ENCODE results near the gene TRAM2.

The TRAM2 gene

GRCh38 chr6:52544602-52545405 is 32.1 kb downstream of the TRAM2 start:
- no peak for DNase-seq

DNA sequence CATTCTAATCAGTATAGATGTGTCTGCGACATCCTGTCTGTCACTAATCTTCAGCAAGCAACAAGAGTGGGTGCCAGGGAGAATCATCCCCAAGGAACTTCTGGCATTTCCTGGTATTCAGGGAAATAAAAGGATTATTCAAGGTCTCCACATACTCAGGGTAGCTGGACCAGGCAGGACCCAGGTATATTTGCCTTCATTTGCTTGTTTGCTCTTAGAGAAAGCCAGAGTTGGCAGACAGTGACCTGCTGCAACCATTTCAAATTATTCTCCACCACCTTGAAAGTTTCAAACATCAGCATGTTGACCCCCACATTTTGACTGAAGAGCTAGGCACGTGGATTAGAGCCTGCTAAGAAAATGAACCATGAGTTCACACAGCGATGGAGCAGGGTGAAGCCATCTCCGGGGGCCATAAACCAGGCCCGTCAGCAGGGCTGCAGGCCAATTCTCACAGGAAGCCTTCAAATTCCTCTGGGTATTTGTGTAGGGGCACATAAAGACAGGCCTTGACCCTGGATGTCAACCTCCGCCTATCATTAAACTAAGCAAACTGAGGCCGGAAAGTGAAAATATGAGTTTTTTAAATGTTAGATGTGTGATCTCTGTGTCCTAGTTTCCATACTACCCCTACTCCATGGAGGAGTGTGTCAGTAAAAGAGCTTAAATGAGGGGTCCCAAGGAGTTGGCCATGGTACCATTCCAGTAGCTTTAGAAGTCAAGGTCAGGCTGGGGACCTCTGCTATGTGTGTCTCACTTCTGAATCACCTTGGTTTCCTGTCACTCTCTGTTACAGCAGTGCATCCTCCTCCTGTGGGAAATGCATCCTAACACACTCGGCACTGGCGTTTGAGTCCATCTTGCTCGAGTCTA is 32.9 kb downstream of the TRAM2 start:
- DNase-seq: no peak

GRCh38 chr6:52543262-52543661 is 33.6 kb downstream of the TRAM2 start:
- DNase-seq: no peak

GRCh38 chr6:52541135-52541534 is 35.7 kb downstream of the TRAM2 start:
- DNase-seq: no peak

- no peak for DNase-seq
These were observed 36.5 kb downstream of the TRAM2 start for GRCh38 chr6:52540286-52540902.

DNA sequence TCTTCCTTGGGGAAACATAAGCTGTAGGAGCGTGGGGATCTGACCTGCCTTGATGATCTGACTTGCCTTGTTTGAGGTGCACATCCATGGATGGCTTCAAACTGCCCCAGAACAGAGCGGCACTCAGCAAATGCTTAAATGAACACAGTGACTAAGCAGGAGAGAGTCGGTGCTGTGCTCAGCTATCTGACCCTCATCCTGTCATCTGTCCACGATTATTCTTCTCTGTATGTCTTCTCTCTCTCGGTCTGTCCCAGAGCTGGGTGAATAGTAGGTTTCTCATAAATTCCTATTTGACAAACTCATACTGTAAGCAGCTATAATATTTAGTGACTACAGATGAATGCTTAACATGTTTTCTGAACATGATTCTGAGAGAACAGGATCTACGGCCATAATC is 37.3 kb downstream of the TRAM2 start:
- no peak for DNase-seq

- DNase-seq: no peak
These were observed 37.9 kb downstream of the TRAM2 start for GRCh38 chr6:52538901-52539354.

GRCh38 chr6:52538252-52538900 is 38.5 kb downstream of the TRAM2 start:
- DNase-seq: no peak

GRCh38 chr6:52537001-52537753 is 39.7 kb downstream of the TRAM2 start:
- no peak for DNase-seq

- DNase-seq: no peak
These were observed 40.4 kb downstream of the TRAM2 start for GRCh38 chr6:52536424-52536916.

- DNase-seq: no peak
These were observed 41.0 kb downstream of the TRAM2 start for GRCh38 chr6:52535711-52536423.

DNA sequence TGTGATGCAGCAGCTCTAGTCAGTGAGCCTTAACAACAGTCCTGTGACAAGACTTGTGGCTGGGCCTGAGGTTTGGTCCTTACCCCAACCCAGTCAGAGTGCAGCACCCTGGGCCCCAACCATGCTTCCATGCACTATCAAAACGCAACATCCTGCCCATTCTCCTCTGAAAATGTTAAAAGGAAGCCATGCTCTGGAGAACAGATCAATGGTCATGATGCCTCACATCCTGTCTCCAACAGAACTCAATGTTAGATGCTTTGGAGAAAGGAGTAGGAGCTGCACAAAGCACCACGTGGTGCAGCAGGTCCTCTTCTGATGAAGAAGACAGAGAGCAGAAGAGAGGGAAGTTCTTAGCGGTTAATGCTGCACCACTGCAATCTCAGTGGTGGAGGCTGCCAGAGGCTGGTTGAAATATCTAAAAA is 41.9 kb downstream of the TRAM2 start:
- DNase-seq: no peak

- no peak for DNase-seq
These were observed 42.5 kb downstream of the TRAM2 start for GRCh38 chr6:52534363-52534762.

DNA sequence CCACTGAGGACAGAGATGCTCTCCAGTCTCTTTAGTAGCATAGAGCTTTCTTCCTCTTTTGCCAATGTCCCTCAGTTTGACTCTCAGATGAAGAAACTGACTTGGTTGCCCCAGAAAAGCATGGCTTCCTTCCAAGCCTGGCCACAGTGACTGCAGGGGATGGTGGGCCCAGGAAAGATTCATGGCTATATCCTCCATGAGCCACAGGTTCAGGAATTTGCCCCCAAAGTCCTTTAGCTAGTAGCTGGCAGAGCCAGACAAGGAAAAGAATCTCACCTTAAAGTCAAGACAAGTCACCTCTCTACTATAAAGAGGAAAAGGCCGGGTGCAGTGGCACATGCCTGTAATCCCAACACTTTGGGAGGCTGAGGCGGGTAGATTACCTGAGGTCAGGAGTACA is 43.4 kb downstream of the TRAM2 start:
- DNase-seq: no peak

DNA sequence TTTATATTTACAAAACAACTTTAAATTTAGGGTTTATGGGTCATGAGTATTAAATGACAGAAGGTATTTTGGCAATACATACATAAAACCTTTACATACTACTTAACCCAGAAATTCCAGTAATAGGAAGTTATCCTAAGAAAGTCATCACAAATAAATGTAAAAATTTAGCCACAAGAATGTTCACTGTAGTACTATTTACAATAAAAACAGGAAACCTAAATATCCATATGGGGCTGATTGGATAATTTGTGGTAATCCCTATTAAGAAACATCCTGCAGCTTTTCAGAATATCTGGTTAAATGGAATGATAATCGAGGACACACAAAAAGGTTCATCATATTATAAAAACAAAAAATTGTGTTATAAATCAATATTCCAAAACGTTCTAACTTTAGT is 44.4 kb downstream of the TRAM2 start:
- no peak for DNase-seq

- no peak for DNase-seq
These were observed 45.0 kb downstream of the TRAM2 start for GRCh38 chr6:52531834-52532233.

- DNase-seq: no peak
These were observed 45.5 kb downstream of the TRAM2 start for GRCh38 chr6:52531396-52531795.

GRCh38 chr6:52530351-52530750 is 46.5 kb downstream of the TRAM2 start:
- no peak for DNase-seq

DNA sequence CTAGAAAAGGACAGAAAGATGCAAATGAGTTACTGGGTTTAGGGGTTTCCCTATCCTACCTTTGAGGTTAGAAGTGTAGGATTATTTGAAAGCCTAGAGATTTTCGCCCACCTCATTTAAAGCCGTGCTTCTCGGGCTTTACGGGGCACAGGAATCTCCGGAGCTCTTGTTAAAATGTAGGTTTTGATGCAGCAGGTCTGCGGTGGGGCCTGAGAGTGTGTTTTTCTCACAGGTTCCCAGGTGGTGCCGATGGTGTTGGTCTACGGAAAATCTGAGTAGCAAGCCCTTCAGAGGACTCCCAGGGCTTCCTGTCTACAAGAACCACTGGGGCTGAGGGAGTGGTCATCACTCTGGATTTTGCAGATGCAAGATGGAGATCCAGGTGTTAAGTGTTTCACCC is 47.5 kb downstream of the TRAM2 start:
- DNase-seq: no peak

- DNase-seq: no peak
These were observed 49.4 kb downstream of the TRAM2 start for GRCh38 chr6:52527436-52527835.

DNA sequence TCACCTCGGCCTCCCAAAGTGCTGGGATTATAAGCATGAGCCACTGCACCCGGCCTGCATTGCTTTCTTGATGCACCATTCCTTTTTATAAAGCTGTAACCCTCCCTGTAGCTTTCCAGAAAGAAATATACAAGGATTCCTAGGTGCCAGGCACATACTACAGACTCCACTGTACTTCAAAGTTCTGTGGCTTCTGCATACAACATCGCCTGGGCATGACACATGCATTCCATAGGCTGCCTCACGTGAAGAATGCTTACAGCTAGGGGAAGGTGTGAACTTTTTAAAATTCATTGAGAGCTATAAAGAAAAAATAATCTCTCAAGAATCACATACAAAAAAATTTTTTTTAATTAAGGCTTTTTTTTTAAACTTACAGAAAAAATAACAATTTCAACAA is 50.2 kb downstream of the TRAM2 start:
- no peak for DNase-seq
